GM12892 (cell line): ENCODE results near the gene ESYT1.

Experiments used
- POLR2A ChIP-seq: IDR thresholded peaks from 2 replicates; pipeline ENCODE4 v1.6.1; 2011; ENCODE audit warnings: low read depth, low read length, control low read depth
- POLR2AphosphoS5 ChIP-seq: IDR thresholded peaks from 2 replicates; pipeline ENCODE4 v1.6.1; 2011; ENCODE audit warnings: low read depth, low read length, control low read depth

GRCh38 chr12:56192582-56192981, 64.5 kb downstream of the ESYT1 start:
- TF ChIP-seq POLR2A = no peak
- no peak for TF ChIP-seq POLR2AphosphoS5
